Caco-2 (cell line): ENCODE measurements around the gene PRKCQ. TPM values are rescaled to one million over a fixed set of nuclear protein-coding genes. Genes with fewer than 3 reads are reported as not detected.

ENCODE experiments used
- BruUV-seq: library from RNA; stranded (reverse); fragments of 400-500 nt; replicated peaks from 2 replicates; lab custom pipeline; 2021; lab: Mats Ljungman, UMichigan
- CTCF ChIA-PET: fragments of 300-600 bp; sonication (Branson Sonifier 250); formaldehyde crosslinking; loops from one replicate; lab custom pipeline; 2022; ENCODE audit warnings: antibody characterized with exemption; lab: Charles Lee
- POLR2A ChIA-PET: fragments of 300-600 bp; sonication (Branson Sonifier 250); formaldehyde crosslinking; loops from one replicate; lab custom pipeline; 2022; ENCODE audit warnings: antibody characterized with exemption; lab: Charles Lee
- DNase-seq, 2 experiments: peaks; one replicate each; pipeline versions ENCODE4 v3.0.0 to v3.0.0-alpha.2; 2020 to 2022
- H3K27me3 ChIP-seq: replicated peaks from 2 replicates; pipeline ENCODE4 v1.6.0; 2011; ENCODE audit warnings: low read length; ENCODE audit not compliant: control insufficient read depth, insufficient read depth
- H3K36me3 ChIP-seq: 2 replicates; pipeline ENCODE4 v1.5.1; 2011; ENCODE audit warnings: low read length; ENCODE audit not compliant: control insufficient read depth, insufficient read depth
- H3K4me1 ChIP-seq: fragments of 250-450 bp; sonication (Bioruptor Pico); 2 replicates; pipeline ENCODE4 v1.5.1; 2020; ENCODE audit warnings: mild to moderate bottlenecking
- H3K4me3 ChIP-seq: 2 replicates; pipeline ENCODE4 v1.5.1; 2011; ENCODE audit warnings: low read depth, mild to moderate bottlenecking, control low read depth, low read length
- H3K9me3 ChIP-seq: fragments of 250-450 bp; sonication (Bioruptor Pico); 2 replicates; pipeline ENCODE4 v1.5.1; 2020; ENCODE audit warnings: mild to moderate bottlenecking, moderate library complexity
- H3K27ac Mint-ChIP-seq: one replicate; pipeline ENCODE4 v1.8.0; 2022; ENCODE audit warnings: mixed read lengths; ENCODE audit not compliant: unreplicated experiment
- H3K27me3 Mint-ChIP-seq: one replicate; pipeline ENCODE4 v1.8.0; 2022; ENCODE audit warnings: mixed read lengths; ENCODE audit not compliant: insufficient read depth, unreplicated experiment
- H3K36me3 Mint-ChIP-seq: one replicate; pipeline ENCODE4 v1.8.0; 2022; ENCODE audit warnings: mild to moderate bottlenecking, mixed read lengths; ENCODE audit not compliant: insufficient read depth, unreplicated experiment
- H3K4me1 Mint-ChIP-seq: one replicate; pipeline ENCODE4 v1.8.0; 2022; ENCODE audit warnings: low read depth, mixed read lengths; ENCODE audit not compliant: unreplicated experiment
- H3K4me3 Mint-ChIP-seq: one replicate; pipeline ENCODE4 v1.8.0; 2022; ENCODE audit warnings: mild to moderate bottlenecking, moderate library complexity, mixed read lengths; ENCODE audit not compliant: unreplicated experiment
- H3K9me3 Mint-ChIP-seq: one replicate; pipeline ENCODE4 v1.8.0; 2022; ENCODE audit warnings: mixed read lengths; ENCODE audit not compliant: unreplicated experiment
- CTCF ChIP-seq, 2 experiments: fragments of 200-600 bp in 1 of 2; IDR thresholded peaks; 1 replicate in 1 of 2; 2 replicates in 1 of 2; pipeline versions ENCODE4 v1.5.1 to v1.8.0; 2011 to 2022; ENCODE audit warnings: antibody characterized with exemption in 1 of 2, control low read depth in 1 of 2, inconsistent platforms in 1 of 2, low read depth in 1 of 2, low read length in 1 of 2, mild to moderate bottlenecking in 1 of 2, moderate library complexity in 1 of 2; ENCODE audit not compliant: insufficient read depth in 1 of 2, severe bottlenecking in 1 of 2, unreplicated experiment in 1 of 2
- intact Hi-C: fragments of 100-400 bp; cut with micrococcal nuclease; formaldehyde crosslinking; loops from one replicate; pipeline ENCODE4 v1.10.0; 2022; ENCODE audit not compliant: unreplicated experiment
- total RNA-seq: library from RNA; stranded (reverse); gene quantifications from 2 replicates; pipeline ENCODE4 v1.2.3, GENCODE V29; 2022

Gene PRKCQ
- total RNA-seq, 1 experiment from 2014 or later = 2.4 TPM

GRCh38 chr10:6464862-6465430 is 115.1 kb downstream of the PRKCQ start:
- no peaks in the 10 kb centered on the region for H3K9me3 ChIP-seq
- H3K4me1 Mint-ChIP-seq = no peaks in the 10 kb centered on the region
- ChIA-PET CTCF (no interaction called here), POLR2A (no interaction called here)
- H3K36me3 ChIP-seq = no peaks in the 10 kb centered on the region
- TF ChIP-seq CTCF (IDR thresholded peaks at IDR 0.05; ENCODE audit: insufficient read depth in 1 of 2, low read depth in 1 of 2, low read length in 1 of 2, severe bottlenecking in 1 of 2, unreplicated experiment in 1 of 2) = no peak
- no peaks in the 10 kb centered on the region for H3K36me3 Mint-ChIP-seq
- no peak overlapping the region for H3K4me3 ChIP-seq
- BruUV-seq = no TSS peak
- H3K9me3 Mint-ChIP-seq = peaks cover 17% of the 10 kb centered on the region
- no peak for DNase-seq
- no peaks in the 10 kb centered on the region for H3K27me3 ChIP-seq
- intact Hi-C loops = no loop called here
- H3K27ac Mint-ChIP-seq = no peak overlapping the region
- H3K4me1 ChIP-seq = no peaks in the 10 kb centered on the region
- no peak overlapping the region for H3K4me3 Mint-ChIP-seq
- peaks cover 6% of the 10 kb centered on the region for H3K27me3 Mint-ChIP-seq

GRCh38 chr10:6463366-6463765 is 116.7 kb downstream of the PRKCQ start:
- POLR2A ChIA-PET = no interaction called here
- H3K27me3 Mint-ChIP-seq = peaks cover 6% of the 10 kb centered on the region
- no peak overlapping the region for H3K4me3 Mint-ChIP-seq
- no peak overlapping the region for H3K27ac Mint-ChIP-seq
- no peak for TF ChIP-seq CTCF (IDR thresholded peaks at IDR 0.05; ENCODE audit: insufficient read depth in 1 of 2, low read depth in 1 of 2, low read length in 1 of 2, severe bottlenecking in 1 of 2, unreplicated experiment in 1 of 2)
- intact Hi-C loops = no loop called here
- CTCF ChIA-PET = no interaction called here
- H3K4me1 ChIP-seq = no peaks in the 10 kb centered on the region
- no peaks in the 10 kb centered on the region for H3K4me1 Mint-ChIP-seq
- no peaks in the 10 kb centered on the region for H3K36me3 ChIP-seq
- no TSS peak for BruUV-seq
- H3K9me3 ChIP-seq = no peaks in the 10 kb centered on the region
- no peaks in the 10 kb centered on the region for H3K36me3 Mint-ChIP-seq
- peaks cover 12% of the 10 kb centered on the region for H3K9me3 Mint-ChIP-seq
- H3K4me3 ChIP-seq = no peak overlapping the region
- H3K27me3 ChIP-seq = no peaks in the 10 kb centered on the region
- DNase-seq = no peak

- TF ChIP-seq CTCF (IDR thresholded peaks at IDR 0.05; ENCODE audit: insufficient read depth in 1 of 2, low read depth in 1 of 2, low read length in 1 of 2, severe bottlenecking in 1 of 2, unreplicated experiment in 1 of 2) = no peak
- Histone ChIP-seq H3K4me1 (no peaks in the 10 kb centered on the region), H3K27me3 (no peaks in the 10 kb centered on the region), H3K4me3 (no peak overlapping the region), H3K36me3 (no peaks in the 10 kb centered on the region), H3K9me3 (no peaks in the 10 kb centered on the region)
- ChIA-PET CTCF (interaction anchor here (0.6 kb wide), 1 partner anchor 15 kb away, joined by 5 read pairs; no protein-coding TSS in a partner anchor), POLR2A (no interaction called here)
- Mint-ChIP-seq H3K4me3 (no peak overlapping the region), H3K9me3 (peaks cover 12% of the 10 kb centered on the region), H3K4me1 (no peaks in the 10 kb centered on the region), H3K27me3 (peaks cover 6% of the 10 kb centered on the region), H3K36me3 (no peaks in the 10 kb centered on the region), H3K27ac (no peak overlapping the region)
- no TSS peak for BruUV-seq
- DNase-seq = no peak
- intact Hi-C loops = no loop called here
These were observed 118.1 kb downstream of the PRKCQ start for GRCh38 chr10:6461961-6462360.
